Fibroblast of skin of left quadriceps (primary cell): ENCODE data around the gene DGKZ.

Source experiments
- DNase-seq, 2 experiments: peaks; one replicate each; pipeline ENCODE4 v3.0.0-alpha.2; 2013; ENCODE audit warnings: low read depth in 2 of 2

The DGKZ gene

DNA sequence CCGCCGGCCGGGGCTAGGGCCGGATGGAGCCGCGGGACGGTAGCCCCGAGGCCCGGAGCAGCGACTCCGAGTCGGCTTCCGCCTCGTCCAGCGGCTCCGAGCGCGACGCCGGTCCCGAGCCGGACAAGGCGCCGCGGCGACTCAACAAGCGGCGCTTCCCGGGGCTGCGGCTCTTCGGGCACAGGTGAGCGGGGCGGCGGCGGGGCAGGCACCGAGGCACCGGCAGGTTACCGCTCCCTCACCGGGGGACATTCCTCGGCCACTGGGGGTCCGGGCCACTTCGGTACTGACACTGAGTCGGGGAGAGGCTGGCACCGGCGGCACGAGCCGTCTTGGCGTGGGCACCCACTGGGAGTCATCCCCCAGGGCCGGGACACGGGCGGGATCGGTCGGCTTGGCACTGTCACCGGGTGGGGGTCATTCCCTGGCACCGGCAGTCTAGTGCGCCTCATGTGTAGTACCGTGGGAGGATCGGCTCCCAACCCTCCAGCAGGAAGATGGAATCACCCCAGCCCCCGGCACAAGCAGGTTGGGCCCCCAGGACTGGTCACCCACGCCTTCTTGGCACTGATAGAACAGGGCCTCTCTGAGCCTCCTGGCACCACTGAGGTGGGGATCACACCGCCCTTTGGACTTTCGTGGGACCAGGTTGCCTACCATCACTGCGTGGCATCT lies 511 bp downstream of the DGKZ start:
- no peak for DNase-seq

DNA sequence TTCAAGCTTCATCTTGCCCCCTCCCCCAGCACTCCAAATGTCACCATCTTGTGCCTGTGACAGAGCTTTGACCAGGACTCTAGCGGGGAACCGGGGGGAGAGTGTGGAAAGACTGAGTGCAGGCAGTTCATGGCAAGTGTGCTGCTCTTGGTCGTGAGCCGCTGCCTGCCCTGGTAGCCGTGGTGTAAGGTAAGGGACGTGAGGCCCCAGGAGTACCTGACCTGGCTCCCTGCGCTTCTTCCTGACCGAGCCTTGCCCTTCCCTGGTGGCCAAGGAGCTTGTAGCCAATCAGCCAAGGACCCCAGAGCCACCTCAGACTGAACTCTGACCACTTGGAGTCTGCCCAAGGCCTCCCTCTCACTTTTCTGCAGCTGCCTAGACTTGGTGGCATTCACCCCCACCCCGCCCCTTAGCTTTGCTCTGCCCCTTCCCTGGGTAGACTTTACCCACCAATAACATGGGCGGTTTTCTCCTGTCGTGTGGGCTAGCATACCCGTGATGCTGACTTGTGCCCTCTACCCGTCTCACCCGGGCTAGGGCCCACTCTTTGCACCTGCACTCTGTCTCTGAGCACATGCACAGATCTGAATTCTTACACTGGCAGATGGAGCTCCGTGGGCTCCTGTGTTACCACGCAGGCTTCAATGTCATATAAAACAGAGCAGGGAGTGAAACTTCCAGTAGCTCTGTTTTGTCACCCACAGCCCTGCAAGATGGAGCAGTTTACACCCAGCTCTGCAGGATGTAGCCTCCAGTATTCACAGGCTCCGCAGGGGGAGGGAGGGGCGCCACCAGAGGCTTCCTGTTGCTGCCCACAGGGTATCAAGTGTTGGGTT lies 1.5 kb downstream of the DGKZ start:
- DNase-seq, result no peak

DNA sequence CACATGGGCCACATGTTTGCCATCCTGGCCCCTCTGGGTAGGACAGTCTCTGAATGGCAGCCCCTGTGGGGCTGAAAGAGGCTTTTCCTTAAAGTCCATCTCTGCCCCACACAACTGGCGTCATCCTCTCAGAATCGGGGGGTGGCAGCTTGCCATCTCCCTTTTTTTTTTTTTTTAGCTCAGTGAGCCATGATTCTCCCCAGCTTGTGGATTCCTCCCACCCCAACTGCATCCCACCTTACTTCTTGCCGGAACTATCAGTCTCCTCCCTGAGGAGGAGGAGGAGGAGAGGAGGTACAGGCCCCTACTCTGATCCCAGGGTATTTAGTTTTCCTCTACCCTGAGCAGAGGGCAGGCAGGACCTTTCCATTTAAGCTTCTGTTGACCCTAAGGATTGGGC lies 3.4 kb downstream of the DGKZ start:
- DNase-seq, result no peak

DNA sequence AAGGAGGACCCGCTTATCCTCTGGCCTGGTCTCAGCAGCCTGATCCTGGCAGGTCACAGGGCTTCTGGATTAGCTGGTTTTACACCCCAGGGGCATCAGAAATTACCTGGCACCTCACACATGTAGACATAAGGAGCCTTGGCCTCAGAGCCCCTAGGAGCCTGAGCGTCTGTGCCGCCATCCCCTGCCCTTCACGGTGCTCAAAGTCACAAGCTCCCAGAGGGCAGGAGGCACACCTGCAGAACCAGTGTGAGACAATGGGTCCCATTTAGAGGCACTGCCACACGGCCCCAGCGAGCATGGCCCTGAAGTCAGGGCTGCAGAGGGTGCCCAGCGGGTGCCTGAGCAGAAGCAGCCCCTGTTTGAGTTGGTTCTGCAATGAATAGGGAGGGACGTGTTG lies 3.9 kb downstream of the DGKZ start:
- no peak for DNase-seq

DNA sequence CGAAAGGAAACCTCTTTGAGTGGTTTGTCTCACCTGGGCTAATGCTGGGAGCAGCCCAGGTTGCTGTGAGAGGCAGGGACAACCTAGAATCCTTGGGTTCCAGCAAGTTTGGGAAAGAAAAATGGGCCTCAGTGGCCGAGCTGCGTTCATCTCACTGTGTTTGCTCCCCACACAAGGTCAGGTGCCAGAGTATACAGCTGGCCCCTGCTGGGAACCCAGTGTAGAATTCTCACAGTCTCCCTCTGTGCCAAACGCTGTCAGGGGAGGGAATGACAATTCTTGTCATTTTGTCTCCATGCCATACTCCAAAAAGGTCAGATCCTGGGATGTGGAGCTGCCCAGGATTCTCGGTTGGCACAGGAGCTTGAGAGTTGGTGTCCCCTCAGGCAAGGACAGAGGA lies 4.3 kb downstream of the DGKZ start:
- DNase-seq, result no peak

DNA sequence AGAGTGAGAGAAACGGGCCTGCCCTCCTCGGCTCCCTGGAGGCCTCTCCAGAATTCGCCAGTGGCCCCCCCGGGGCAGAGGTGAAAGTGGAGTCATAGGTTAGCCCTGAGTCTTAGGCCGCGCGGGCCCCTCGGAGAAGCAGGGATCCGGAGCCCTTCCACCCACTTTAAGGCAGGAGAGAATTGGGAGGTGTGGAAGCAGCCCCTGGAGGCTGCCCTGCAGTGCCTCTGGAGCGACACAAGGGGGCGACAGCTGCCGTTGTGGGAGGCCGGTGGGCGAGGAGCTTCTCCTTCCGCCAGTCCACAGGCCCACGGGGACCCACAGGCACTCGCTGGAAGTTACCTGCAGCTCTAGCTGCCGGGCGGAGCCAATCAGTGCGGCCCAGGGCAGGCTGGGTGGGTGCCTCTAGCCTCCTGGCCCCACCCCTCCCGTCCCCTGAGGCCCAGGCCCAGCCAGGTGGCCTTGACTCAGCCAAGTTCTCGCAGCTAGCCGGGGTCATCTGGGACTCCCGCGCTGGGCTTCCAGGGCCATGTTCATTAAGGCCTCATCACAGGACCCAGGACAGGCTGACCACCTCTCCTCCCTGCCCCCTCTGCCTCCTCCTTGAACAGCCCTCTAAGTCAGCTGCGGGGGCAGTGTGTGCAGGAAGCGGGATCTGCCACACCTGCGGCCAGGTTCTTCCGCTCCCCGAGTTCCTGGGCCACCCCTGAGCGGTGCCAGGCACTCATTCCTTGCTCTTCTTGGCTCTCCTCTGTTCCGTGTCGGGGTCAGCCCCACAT lies 5.0 kb downstream of the DGKZ start:
- DNase-seq, result no peak

DNA sequence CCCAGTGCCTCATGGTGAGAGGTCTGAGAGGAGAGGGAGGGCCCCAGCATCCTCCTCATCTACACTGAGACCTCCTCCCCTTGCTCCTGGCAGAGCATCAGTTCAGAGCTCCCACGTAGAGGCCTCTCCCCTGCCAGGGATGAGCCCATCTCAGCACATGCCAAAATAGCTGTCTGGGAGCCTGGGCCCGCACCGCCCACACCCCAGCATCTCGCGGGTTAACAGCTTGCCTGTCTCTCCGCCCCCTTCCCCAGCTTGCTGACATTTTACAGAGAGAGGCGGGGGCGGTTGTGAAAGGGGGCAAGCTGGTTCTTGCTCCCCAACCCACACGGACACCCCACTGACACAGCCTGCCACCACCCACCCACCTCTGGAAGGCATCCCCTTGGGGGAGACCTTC lies 6.4 kb downstream of the DGKZ start:
- no peak for DNase-seq

DNA sequence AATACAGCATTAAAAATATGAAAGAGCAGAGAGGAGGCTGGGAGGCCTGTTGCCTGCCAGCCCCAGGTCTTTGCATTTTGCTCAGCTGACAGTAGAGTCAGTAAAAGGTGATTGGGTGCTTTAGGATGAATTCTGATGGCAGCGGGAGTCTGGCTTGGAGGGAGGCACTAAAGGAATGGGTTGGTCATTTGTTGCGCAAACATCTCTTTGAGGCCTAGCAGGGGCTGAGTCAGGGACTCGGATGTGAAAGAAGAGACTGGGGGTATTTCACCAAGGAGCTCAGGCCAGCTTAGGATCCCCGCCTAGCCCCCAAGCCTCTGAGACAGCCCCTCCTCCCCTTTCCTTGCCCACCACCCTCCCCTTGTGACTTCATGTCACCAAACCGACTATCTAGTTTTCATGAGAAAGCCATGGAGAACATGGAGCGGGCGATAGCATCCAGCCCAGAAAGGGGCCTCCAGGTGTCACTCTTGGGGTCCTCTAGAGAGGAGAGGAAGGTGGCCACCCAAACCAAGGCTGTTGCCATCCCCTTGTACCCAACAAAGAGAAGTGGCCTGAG lies 9.7 kb downstream of the DGKZ start:
- DNase-seq, result no peak

DNA sequence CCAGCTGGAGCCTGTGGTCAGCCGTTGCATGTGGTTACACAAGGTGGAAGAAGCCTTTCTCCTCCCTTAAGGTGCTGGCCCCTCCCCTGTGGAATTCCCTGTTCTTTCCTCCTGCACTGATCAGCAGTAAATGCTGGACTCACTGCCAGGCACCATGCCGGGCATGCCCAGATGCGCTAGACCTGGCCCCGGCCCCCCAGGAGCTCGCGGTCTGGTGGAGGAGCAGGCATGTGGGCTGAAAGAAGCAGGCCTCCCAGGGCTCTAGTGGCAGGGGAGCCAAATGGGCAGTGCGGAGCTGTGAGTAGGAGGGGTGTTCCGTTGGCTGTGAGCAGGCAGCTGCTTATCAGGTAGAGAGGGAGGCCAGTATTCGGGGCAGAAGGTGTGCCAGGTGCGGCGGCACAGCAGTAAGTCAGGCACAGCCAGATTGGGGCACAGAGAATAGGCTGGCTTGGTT lies 10.2 kb downstream of the DGKZ start:
- DNase-seq, result no peak

DNA sequence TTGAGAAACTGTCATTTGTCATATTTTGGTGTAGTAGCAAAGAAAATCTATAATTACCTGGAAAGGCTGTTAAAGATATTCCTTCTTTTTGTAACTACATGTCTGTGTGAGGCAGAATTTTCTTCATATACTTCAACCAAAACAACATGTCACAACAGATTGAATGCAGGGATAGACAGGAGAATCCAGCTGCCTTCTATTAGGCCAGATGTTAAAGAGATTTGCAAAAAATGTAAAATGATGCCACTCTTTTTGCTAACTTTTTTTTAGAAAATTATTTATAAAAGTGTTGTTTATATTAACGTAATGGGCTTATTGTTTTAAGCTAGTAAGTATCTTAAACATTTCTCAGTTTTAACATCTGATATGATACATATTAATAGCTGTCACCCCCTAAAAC lies 12.7 kb downstream of the DGKZ start:
- DNase-seq, result no peak

DNA sequence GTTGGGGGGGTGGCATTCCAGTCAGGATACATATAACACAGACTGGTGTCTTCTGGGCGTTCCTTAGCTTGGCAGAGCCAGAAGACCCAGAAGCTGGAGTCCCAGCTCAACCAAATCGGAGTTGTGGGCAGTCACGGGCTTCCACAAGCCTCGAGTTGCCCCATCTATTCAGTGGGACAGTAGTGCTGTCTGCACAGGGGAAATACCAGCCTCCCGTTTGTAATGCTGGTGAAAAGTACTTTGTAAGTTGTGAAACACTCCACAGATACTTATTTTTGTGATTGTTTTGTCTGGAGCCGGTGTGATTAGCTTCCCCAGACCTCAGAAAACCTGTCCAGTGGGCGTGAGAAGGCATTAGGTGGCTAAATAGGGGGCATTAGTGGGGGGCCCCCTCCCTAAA lies 13.6 kb downstream of the DGKZ start:
- DNase-seq, result no peak

DNA sequence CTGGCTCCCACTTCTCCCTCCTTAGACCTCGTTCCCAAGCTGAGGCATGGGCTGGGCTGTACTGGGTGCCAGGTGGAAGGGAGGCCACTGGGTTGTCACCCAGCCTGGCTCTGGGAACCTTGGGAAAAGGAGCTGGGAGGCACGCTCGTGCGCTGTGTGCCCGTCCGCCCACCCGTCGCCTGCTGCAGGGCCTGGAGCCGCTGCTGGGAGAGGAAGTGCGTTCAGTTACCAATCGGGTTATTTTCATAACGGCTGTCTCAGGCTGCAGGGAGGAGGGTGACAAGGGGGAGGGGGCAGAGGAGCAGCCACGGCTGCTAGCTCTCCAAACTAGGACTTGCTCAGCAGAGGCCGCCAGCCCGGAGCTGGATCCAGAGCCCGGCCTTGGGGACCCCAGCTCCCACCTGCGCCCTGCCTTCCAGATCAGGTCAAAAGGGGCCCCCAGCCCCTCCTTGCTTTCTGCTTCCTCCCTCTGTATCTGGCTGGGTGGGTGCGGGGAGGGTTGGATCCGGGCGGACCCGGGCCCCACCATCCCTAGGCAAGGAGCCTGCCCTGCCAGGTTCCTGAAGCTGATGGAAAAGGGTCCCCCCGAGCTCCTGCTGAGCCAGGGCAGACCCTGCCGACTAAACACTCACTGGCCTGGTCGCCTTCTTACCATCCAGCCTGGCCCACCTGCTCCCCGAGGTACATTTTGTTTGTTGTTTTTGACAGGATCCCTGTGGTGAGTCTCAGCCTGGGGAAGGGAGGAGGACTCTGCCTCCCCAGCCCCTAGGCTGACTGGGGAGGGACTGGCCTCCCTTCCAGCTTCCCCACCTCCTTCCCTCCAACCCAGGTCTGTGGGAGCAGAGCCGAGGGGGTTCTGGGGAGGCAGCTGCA lies 14.3 kb downstream of the DGKZ start:
- no peak for DNase-seq

DNA sequence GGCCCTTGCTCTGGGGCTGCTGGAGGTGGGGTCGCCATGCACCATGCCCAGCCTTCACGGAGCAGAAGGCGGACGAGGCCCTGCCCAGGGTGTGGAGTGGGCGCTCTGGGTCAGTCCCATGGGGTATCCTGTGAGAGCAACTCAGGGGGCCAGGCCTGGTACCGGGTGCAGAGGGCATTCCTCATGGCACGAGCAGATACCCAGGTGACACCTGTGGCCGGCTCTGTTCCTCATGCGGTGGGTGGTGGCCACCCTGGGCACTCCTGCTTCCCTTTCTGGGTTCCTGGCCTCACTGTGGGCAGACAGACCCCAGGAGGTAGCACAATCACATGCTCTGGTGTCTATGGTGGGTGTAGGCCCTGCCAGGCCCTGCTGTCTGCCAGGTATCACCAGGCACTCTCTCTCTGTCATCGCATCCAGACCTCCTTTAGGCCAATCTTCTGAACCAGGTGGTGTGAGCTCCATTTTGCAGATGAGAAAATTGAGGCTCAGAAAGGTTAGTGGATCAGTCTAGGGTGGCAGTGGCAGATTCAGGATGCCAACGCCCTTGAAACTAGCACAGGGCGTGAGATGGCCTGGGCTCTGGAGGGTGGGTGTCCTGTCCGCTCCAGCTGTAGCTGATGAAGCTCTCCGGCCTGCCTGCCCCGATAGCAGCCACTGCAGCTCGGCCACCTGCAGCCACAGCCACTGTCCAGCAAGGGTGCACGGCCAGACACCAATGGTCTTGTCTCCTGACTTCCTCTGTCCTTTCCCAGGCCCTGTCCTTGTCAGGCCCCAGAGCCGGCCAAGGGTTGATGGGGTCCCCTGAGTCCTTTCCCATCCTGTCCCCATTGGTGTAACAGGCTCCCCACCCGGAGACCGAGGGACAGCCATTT lies 15.1 kb downstream of the DGKZ start:
- no peak for DNase-seq

DNA sequence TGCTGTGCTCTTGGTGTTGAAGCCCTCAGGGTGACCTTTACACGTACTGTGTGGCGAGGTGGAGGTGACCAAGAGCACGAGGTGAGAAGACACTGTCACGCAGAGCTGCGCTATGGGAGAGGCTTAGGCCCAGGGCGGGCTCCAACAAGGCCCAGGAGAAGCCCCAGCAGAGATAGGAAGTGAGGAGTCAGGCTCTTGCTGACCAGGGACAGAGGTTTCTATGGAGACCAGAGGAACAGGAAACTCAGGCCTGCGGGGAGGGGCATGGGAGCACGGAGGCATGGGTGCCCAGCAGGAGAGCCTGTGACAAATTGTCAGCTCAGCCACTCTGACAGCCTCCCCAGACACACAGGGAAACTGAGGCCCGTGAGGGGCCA lies 15.8 kb downstream of the DGKZ start:
- no peak for DNase-seq

DNA sequence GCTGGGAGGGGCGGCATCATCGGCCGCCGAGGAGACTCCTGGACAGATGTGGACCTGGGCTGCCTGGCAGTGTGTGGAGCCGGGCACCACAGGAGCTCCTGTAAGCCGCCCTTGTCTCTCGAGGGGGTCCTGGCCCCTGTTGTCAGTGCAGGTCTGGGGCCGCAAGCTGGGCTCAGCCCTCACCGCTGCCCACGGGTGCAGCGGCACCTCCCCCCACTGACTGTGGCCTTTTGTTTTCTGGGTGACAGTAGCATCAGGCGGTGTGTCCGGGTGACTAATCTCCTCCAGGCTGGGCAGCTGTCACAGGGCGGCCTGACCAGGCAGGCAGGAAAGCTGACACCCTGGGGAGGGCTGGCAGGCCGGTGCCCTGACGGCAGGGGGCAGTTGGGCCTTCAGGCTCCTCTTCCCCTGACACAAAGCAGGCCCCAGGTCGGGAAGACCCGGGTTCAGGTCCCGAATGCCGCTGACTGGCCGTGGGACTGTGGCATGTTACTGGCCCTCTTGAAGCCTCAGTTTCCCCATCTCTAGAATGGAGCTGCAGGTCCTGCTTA lies 16.3 kb downstream of the DGKZ start:
- DNase-seq, result no peak

DNA sequence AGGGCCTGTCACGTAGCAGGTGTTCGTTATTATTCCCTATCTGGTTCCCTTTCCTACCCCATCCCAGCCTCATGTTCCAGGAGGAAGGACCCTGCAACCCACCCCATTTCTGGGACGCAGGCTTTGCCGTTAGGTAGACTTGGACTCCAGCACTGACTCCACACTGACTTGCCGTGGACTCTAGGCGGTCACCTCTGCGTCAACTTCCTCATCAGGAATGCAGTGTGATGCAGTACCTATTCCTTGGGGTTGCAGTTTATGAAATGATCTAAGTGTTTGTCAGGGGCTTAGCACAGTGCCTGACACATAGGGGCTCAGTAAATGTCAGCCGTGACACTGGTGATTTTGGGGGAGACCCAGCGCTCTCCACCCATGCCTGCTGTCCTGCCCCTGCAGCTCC lies 16.8 kb downstream of the DGKZ start:
- no peak for DNase-seq

DNA sequence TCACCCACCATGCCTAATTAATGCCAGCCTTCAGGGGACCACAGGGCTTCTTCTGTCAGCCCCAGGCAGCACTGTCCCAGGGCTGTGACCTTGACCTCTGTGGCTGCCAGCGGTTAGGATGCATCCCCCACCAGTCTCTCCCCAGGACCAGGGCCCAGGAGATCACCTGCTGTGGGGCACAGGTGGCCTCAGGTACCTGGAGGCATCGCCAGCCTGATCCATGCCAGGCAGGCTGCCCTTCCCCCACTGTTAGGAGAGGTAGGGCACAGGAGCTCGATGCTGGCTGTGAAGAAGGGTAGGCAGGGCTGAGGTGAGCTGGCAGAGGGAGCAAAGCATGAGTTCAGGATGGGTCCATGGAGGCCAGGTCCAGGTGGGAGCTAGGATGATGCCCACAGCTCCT lies 17.5 kb downstream of the DGKZ start:
- no peak for DNase-seq

DNA sequence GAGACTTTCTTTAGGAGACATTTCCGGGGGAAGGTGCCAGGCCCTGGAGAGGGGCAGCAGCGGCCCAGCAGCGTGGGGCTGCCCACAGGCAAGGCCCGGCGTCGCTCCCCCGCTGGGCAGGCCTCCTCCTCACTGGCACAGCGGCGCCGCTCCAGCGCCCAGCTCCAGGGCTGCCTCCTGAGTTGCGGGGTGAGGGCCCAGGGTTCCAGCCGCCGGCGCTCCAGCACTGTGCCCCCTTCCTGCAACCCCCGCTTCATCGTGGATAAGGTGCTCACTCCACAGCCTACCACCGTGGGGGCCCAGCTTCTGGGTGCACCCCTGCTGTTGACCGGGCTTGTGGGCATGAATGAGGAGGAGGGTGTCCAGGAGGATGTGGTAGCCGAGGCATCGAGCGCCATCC lies 19.0 kb downstream of the DGKZ start:
- DNase-seq, result no peak

DNA sequence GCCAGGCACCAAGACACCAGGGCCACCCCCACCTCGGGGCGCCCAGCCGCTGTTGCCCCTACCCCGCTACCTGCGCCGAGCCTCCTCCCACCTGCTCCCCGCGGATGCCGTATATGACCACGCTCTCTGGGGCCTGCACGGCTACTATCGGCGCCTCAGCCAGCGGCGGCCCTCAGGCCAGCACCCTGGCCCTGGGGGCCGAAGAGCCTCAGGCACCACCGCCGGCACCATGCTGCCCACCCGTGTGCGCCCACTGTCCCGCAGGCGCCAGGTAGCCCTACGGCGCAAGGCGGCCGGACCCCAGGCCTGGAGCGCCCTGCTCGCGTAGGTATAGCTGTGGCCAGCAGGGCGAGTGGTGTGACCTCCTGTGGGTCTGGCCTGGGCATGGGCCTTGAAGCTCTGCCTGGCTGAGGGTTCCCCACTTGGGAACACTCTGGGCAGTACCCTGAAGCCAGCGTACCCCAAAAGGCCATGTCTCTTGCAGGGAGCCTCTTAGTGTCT lies 19.4 kb downstream of the DGKZ start:
- DNase-seq, result no peak
